ENCODE measurements around the gene WDR5B.
"Not testable (repeated sequence)": the region's sequence is repeated elsewhere in the genome, so short reads cannot be mapped to it uniquely, and the experiment has no call there.

Gene WDR5B

DNA sequence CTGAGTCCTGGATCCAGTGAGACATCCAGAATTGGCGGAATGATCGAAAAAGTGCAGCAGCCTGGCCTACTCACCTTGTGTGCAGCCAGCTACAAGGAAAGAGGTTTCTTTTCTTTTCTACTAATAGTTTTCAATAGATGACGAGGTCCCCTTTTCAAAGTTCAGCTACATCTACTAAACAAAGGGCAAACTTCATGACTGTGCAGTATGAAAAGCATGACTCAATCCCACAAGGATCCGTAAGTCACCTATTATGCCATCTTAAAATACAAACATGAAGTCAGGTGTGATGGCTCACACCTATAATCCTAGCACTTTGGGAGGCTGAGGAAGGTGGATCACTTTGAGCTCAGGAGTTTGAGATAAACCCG is 49.5 kb downstream of the WDR5B start:
- no peak for DNase-seq
- H3K9me3 ChIP-seq: no peaks in the 10 kb centered on the region
- no peaks in the 10 kb centered on the region for H3K27me3 ChIP-seq
- TF ChIP-seq, protein P1, sequence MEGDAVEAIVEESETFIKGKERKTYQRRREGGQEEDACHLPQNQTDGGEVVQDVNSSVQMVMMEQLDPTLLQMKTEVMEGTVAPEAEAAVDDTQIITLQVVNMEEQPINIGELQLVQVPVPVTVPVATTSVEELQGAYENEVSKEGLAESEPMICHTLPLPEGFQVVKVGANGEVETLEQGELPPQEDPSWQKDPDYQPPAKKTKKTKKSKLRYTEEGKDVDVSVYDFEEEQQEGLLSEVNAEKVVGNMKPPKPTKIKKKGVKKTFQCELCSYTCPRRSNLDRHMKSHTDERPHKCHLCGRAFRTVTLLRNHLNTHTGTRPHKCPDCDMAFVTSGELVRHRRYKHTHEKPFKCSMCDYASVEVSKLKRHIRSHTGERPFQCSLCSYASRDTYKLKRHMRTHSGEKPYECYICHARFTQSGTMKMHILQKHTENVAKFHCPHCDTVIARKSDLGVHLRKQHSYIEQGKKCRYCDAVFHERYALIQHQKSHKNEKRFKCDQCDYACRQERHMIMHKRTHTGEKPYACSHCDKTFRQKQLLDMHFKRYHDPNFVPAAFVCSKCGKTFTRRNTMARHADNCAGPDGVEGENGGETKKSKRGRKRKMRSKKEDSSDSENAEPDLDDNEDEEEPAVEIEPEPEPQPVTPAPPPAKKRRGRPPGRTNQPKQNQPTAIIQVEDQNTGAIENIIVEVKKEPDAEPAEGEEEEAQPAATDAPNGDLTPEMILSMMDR (IDR thresholded peaks at IDR 0.05): no peak
- peaks cover 43 to 73% (median 47%) of the 10 kb centered on the region in 3 donors for H3K36me3 ChIP-seq
- intact Hi-C loops (cut with DNase I; ENCODE audit: low total_unique reads): no loop called here
- no peak overlapping the region for H3K4me3 ChIP-seq
- no peak overlapping the region for H3K27ac ChIP-seq
- H3K4me1 ChIP-seq: no peaks in the 10 kb centered on the region

DNA sequence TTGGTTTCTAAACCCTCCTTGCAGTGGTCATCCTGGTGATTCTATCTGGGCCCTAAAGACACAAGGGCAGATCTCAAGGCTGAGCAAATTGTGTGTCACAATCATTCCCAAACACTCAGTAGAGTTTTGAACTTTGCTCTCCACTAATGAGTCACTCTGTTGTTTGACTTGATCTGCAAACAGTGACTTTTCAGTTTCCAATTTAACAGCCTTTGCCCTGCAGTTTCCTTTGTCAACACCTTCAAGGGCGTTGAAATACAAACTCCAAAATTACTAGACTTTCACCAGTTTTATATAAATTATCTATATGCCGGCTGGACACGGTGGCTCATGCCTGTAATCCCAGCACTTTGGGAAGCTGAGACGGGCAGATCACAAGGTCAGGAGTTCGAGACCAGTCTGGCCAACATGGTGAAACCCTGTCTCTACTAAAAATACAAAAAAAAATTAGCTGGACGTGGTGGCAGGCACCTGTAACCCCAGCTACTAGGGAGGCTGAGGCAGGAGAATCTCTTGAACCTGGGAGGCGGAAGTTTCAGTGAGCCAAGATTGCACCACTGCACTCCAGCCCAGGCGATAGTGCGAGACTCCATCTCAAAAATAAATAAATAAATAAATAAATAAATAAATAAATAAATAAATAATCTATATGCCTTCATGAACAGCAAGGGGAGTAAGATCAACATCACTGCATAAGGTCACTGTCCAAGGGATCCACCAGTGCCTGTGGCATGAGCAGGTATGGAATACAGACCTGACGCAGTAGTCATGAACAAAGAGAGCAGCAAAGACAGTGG is 50.1 kb downstream of the WDR5B start:
- H3K9me3 ChIP-seq; DNase-seq; H3K4me1 ChIP-seq; intact Hi-C loops (cut with DNase I; ENCODE audit: low total_unique reads); H3K4me3 ChIP-seq; H3K27ac ChIP-seq; H3K27me3 ChIP-seq: not testable (repeated sequence)
- H3K36me3 ChIP-seq: peaks cover 48 to 75% (median 51%) of the 10 kb centered on the region in 3 donors

DNA sequence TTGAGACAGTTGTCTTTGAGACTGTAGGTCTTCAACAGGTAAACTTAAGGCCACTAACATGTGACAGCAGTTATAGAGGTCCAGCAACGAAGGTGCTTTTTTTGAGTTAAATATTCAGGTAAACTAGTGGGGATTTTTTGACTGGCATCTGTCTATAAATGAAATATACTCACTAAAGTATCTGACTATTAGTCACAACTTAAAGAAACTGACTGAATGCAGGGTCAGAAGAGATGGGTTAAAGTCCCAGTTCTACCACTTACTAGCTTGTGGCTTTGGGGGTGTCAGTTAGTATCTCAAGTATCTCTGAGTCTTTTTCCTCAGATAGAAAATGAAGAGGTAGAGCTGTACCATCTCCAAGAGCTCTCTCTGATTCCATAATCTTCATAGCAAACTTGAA is 50.8 kb downstream of the WDR5B start:
- TF ChIP-seq, protein P1 (IDR thresholded peaks at IDR 0.05): no peak
- H3K9me3 ChIP-seq: no peaks in the 10 kb centered on the region
- no peak overlapping the region for H3K27ac ChIP-seq
- intact Hi-C loops (cut with DNase I; ENCODE audit: low total_unique reads): no loop called here
- no peaks in the 10 kb centered on the region for H3K27me3 ChIP-seq
- no peak for DNase-seq
- no peaks in the 10 kb centered on the region for H3K4me1 ChIP-seq
- no peak overlapping the region for H3K4me3 ChIP-seq
- peaks cover 49 to 71% (median 51%) of the 10 kb centered on the region in 3 donors for H3K36me3 ChIP-seq

DNA sequence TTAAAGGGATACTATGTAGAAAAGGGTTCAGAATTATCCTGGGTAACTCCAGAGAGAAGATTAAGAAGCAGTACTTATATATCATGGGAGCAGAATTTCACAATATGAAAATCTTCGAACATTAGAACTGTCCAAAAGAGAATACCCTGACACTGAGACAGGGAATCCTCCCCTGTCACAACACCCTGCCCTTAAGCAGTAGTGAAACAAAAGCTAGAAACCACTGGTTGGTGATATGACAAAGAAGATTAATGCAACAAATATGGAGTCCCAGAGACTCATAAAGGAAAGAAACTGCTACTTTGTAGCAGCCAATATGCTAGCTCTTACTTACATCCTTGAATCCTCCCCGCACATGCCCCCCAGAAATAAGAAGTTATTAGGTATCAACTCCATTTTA is 51.4 kb downstream of the WDR5B start:
- H3K27ac ChIP-seq: no peak overlapping the region
- TF ChIP-seq, protein P1 (IDR thresholded peaks at IDR 0.05): no peak
- no peak overlapping the region for H3K4me3 ChIP-seq
- H3K36me3 ChIP-seq: peaks cover 49 to 65% (median 51%) of the 10 kb centered on the region in 3 donors
- intact Hi-C loops (cut with DNase I; ENCODE audit: low total_unique reads): no loop called here
- DNase-seq: no peak
- H3K9me3 ChIP-seq: no peaks in the 10 kb centered on the region
- no peaks in the 10 kb centered on the region for H3K4me1 ChIP-seq
- H3K27me3 ChIP-seq: no peaks in the 10 kb centered on the region

All from tibial artery (tissue), 4 donors.